BE2C (cell line): ENCODE data around the gene CACFD1.

ENCODE experiments used
- DNase-seq: peaks from one replicate; pipeline ENCODE4 v3.0.0-alpha.2; 2020
- H3K27me3 ChIP-seq: fragments of 250-450 bp; sonication (Bioruptor Pico); 2 replicates; pipeline ENCODE4 v1.5.1; 2020; ENCODE audit warnings: mild to moderate bottlenecking
- H3K36me3 ChIP-seq: fragments of 250-450 bp; sonication (Bioruptor Pico); 2 replicates; pipeline ENCODE4 v1.5.1; 2020; ENCODE audit warnings: mild to moderate bottlenecking
- H3K4me1 ChIP-seq: fragments of 250-450 bp; sonication (Bioruptor Pico); 2 replicates; pipeline ENCODE4 v1.5.1; 2020
- H3K4me3 ChIP-seq: 2 replicates; pipeline ENCODE4 v1.5.1; 2011; ENCODE audit warnings: low read depth, low read length
- H3K9me3 ChIP-seq: fragments of 250-450 bp; sonication (Bioruptor Pico); 2 replicates; pipeline ENCODE4 v1.5.1; 2020
- CTCF ChIP-seq: IDR thresholded peaks from 2 replicates; pipeline ENCODE4 v1.5.1; 2012; ENCODE audit warnings: mild to moderate bottlenecking, low read depth, low read length

CACFD1 gene

GRCh38 chr9:133474215-133474614, 14.4 kb downstream of the CACFD1 start:
- H3K27me3 ChIP-seq: no peaks in the 10 kb centered on the region
- H3K4me3 ChIP-seq: no peak overlapping the region
- no peak for DNase-seq
- peaks cover 33% of the 10 kb centered on the region for H3K36me3 ChIP-seq
- TF ChIP-seq CTCF: no peak
- H3K4me1 ChIP-seq: peaks cover 3% of the 10 kb centered on the region; the same call in 1 of the 2 replicates
- no peaks in the 10 kb centered on the region for H3K9me3 ChIP-seq

- Histone ChIP-seq H3K27me3 (no peaks in the 10 kb centered on the region), H3K36me3 (peaks cover 33% of the 10 kb centered on the region)
Observed at GRCh38 chr9:133474853-133475252, 15.1 kb downstream of the CACFD1 start.

GRCh38 chr9:133475292-133476012, 15.7 kb downstream of the CACFD1 start:
- TF ChIP-seq CTCF: no peak
- no peak overlapping the region for H3K4me3 ChIP-seq
- H3K36me3 ChIP-seq: peaks cover 33% of the 10 kb centered on the region
- no peaks in the 10 kb centered on the region for H3K9me3 ChIP-seq
- H3K27me3 ChIP-seq: no peaks in the 10 kb centered on the region
- DNase-seq: peak; percentile 29
- peaks cover 3% of the 10 kb centered on the region; the same call in 1 of the 2 replicates for H3K4me1 ChIP-seq

More at GRCh38 chr9:133474853-133475252, 15.1 kb downstream of the CACFD1 start:
- DNase-seq: peak; percentile 10
- TF ChIP-seq CTCF: 0 out of 2 replicates have a peak, but pooled peaks have one; percentile 2
- Histone ChIP-seq H3K4me3 (no peak overlapping the region), H3K4me1 (peaks cover 3% of the 10 kb centered on the region; the same call in 1 of the 2 replicates), H3K9me3 (no peaks in the 10 kb centered on the region)

GRCh38 chr9:133476036-133476931, 16.5 kb downstream of the CACFD1 start:
- H3K27me3 ChIP-seq: no peaks in the 10 kb centered on the region
- H3K36me3 ChIP-seq: peaks cover 33% of the 10 kb centered on the region
- H3K9me3 ChIP-seq: no peaks in the 10 kb centered on the region
- no peak for TF ChIP-seq CTCF
- DNase-seq: peak; percentile 7
- H3K4me1 ChIP-seq: peaks cover 3% of the 10 kb centered on the region; the same call in 1 of the 2 replicates
- no peak overlapping the region for H3K4me3 ChIP-seq

GRCh38 chr9:133476941-133477340, 17.2 kb downstream of the CACFD1 start:
- no peaks in the 10 kb centered on the region for H3K27me3 ChIP-seq
- H3K9me3 ChIP-seq: no peaks in the 10 kb centered on the region
- no peak for TF ChIP-seq CTCF
- H3K4me1 ChIP-seq: peaks cover 3% of the 10 kb centered on the region; the same call in 1 of the 2 replicates
- peaks cover 29% of the 10 kb centered on the region for H3K36me3 ChIP-seq
- no peak overlapping the region for H3K4me3 ChIP-seq
- DNase-seq: peak; percentile 6
